HG03575 (cell line): ENCODE measurements around the gene RAB39B.

Experiments
- ATAC-seq: cut with Tn5 transposase; IDR thresholded peaks from one replicate; pipeline ENCODE4 v1.9.1; 2021; ENCODE audit not compliant: unreplicated experiment, insufficient number of reproducible peaks, low FRiP score; ENCODE audit errors: extremely low read depth

The RAB39B gene

GRCh38 chrX:155216940-155217440 is 47.3 kb downstream of the RAB39B start:
- no peak for ATAC-seq

- ATAC-seq = peak; percentile 83
Measured at GRCh38 chrX:155216179-155216939, 47.9 kb downstream of the RAB39B start, which contains the start of gene VBP1. TSS of gene VBP1 (plus strand) at chrX:155216460. CDS start at chrX:155216483, 23 bp downstream.

- ATAC-seq = no peak
Measured at GRCh38 chrX:155215443-155216178, 48.7 kb downstream of the RAB39B start.

- no peak for ATAC-seq
Measured at GRCh38 chrX:155213731-155214130, 50.6 kb downstream of the RAB39B start.

DNA sequence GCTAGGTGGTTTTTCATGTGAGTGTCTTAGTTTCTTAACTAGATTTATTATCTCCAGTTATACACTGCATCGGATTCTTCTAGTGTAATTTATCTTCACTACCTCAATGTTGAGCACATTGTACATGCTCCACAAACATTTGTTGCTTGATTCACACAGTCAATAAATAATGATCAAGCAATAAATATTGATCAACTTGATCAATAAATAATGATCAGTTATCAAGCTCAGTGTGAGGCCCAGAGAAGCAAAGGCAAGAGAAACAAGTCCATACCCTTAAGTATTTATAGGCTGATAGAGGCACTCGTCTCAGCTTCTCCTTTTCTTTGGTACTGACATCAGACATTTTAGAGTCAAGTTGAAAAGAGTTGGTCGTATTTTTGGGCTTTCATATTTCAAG is 53.1 kb downstream of the RAB39B start:
- ATAC-seq = no peak
